T-helper 2 cell treated with Interferon-gamma antibody and Interleukin-4, amounts not matched to agents 5 μg/mL and 100 μg/mL, for 36 hours (primary cell): Measurements from ENCODE around the gene OR9I1.

Source experiments
- DNase-seq: peaks from one replicate; pipeline ENCODE4 v3.0.0; 2021; ENCODE audit warnings: low spot score
- H3K27ac Mint-ChIP-seq: one replicate; pipeline ENCODE4 v1.8.0; 2021; ENCODE audit warnings: mild to moderate bottlenecking, mixed read lengths
- H3K27me3 Mint-ChIP-seq: one replicate; pipeline ENCODE4 v1.8.0; 2021; ENCODE audit warnings: low read depth, mixed read lengths
- H3K36me3 Mint-ChIP-seq: one replicate; pipeline ENCODE4 v1.8.0; 2021; ENCODE audit warnings: low read depth, mixed read lengths
- H3K4me1 Mint-ChIP-seq: one replicate; pipeline ENCODE4 v1.8.0; 2021; ENCODE audit warnings: low read depth, mixed read lengths
- H3K4me3 Mint-ChIP-seq: one replicate; pipeline ENCODE4 v1.8.0; 2022; ENCODE audit warnings: mild to moderate bottlenecking, moderate library complexity, mixed read lengths
- H3K9me3 Mint-ChIP-seq: one replicate; pipeline ENCODE4 v1.8.0; 2021; ENCODE audit warnings: mixed read lengths

The OR9I1 gene, protein sequence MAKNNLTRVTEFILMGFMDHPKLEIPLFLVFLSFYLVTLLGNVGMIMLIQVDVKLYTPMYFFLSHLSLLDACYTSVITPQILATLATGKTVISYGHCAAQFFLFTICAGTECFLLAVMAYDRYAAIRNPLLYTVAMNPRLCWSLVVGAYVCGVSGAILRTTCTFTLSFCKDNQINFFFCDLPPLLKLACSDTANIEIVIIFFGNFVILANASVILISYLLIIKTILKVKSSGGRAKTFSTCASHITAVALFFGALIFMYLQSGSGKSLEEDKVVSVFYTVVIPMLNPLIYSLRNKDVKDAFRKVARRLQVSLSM

DNA sequence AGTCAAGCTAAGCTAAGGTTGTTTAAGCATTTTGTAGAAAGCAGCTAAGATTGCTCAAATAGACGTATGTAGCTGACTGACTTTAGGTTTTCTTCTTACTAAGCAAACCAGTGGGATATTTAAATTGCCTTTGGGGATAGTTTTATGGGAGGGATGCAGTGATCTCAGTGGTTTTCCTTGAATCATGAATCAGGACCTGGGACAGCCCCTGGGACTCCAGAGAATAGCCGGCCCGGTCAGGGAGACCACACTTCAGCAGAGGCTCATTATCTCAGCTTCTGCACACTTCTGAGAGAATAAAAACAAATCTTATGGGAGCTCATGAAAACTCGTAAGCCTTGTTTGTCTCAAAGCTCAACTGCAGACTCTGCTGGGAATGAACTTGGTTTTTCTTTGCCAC, at the start of gene OR9I1:
Gene OR9I1 (minus strand): TSS at position 62 of the 400 bp plus-strand sequence. CDS start 6,086 bp downstream, outside the sequence.
- Mint-ChIP-seq H3K27ac (no peak within 1 kb of the TSS), H3K36me3 (no peaks in the 10 kb centered on the region), H3K27me3 (no peaks in the 10 kb centered on the region), H3K4me3 (no peak within 1 kb of the TSS), H3K9me3 (no peaks in the 10 kb centered on the region), H3K4me1 (no peaks in the 10 kb centered on the region)
- no peak for DNase-seq

DNA sequence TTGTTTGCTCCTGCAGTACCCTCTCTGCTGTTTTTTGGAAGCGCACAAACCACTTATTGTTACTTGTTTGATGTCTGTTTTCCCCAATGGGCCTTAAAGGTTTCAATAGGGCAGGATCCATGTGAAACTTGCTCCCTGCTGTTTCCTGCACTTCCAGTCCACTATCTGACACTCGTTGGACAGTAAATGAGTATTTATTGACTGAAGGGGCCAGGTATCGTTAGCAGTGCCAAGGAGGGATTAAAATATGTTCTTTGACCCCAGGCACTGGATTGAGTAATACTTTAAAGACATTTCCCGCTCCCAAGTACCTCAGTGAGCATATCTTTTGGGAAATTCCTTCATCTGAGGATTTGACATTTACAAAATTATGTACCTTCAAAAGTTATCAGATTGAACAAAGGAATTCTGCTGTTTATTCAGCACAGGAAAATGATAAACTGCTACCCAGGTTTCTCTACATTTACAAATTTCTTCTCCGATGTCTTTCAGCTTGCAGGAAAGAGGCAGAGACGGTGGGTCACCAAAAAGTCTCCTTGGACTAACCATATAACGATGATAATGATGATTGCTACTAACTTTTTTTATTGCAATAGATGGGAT, 40.3 kb upstream of the OR9I1 start:
- DNase-seq, result no peak
- Mint-ChIP-seq H3K4me3 (no peak overlapping the region), H3K27ac (no peak overlapping the region), H3K36me3 (no peaks in the 10 kb centered on the region), H3K27me3 (peaks cover 3% of the 10 kb centered on the region), H3K9me3 (no peaks in the 10 kb centered on the region), H3K4me1 (no peaks in the 10 kb centered on the region)

DNA sequence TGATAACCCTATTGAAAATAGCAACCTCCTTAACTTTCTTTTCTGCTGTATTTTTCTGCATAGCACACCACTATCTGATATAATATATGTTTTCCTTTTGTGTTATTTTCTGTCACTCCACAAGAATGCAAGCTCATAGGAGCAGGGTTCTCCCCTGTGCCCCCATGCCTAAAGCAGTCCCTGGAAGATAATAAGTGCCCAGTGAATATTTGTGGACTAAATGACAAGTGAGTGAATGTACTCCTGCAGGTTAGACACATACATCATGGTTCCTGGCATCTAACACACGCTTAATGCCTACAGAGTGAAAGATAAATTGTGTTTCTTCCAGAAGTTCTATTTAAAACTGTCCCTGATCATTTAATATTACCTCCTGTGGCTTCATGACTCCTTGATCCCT, 39.7 kb upstream of the OR9I1 start:
- DNase-seq, result no peak
- Mint-ChIP-seq H3K36me3 (no peaks in the 10 kb centered on the region), H3K4me3 (no peak overlapping the region), H3K4me1 (no peaks in the 10 kb centered on the region), H3K27me3 (peaks cover 3% of the 10 kb centered on the region), H3K9me3 (no peaks in the 10 kb centered on the region), H3K27ac (no peak overlapping the region)

DNA sequence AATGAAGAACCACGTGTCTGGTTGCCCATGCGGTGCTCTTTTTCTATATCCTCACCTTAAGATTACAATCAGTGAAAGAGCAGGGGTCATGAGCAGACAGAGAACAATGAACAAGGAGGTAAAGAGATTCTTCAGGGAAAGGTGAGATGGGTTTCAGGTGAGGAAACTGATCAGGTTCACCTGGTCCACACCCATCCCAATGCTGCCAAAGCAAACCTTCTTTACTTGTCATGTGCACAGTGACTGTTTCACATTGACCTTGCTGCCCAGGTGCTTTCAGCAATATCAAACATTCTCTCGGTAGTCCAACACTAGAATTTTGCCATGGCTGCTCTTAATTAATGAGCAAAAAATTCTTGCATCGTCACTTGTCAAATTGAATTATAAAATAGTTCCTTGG, 39.1 kb upstream of the OR9I1 start:
- no peak for DNase-seq
- Mint-ChIP-seq H3K9me3 (no peaks in the 10 kb centered on the region), H3K4me3 (no peak overlapping the region), H3K36me3 (no peaks in the 10 kb centered on the region), H3K27ac (no peak overlapping the region), H3K27me3 (peaks cover 3% of the 10 kb centered on the region), H3K4me1 (no peaks in the 10 kb centered on the region)

DNA sequence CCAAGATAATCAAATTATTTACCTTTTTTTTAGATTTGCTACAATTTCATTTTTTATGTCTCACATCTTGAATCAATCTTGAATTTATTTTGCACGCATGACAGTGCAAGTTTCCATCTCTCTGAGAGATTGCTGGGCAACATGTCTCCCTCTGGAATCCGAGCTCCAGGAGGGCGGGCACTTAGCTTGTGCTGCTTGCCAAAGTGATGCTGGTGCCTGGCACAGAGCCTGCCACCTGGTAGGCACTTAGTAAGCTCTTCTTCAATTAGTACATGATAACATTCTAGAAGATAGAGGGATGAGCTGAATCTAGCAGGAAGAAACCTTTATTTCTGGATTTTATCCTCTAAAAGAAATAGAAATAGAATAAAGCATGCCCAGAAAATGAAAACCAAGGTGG, 27.5 kb upstream of the OR9I1 start:
- H3K9me3 Mint-ChIP-seq, result no peaks in the 10 kb centered on the region
- H3K36me3 Mint-ChIP-seq, result no peaks in the 10 kb centered on the region
- no peaks in the 10 kb centered on the region for H3K4me1 Mint-ChIP-seq
- no peak overlapping the region for H3K27ac Mint-ChIP-seq
- no peak overlapping the region for H3K4me3 Mint-ChIP-seq
- H3K27me3 Mint-ChIP-seq, result no peaks in the 10 kb centered on the region
- no peak for DNase-seq

DNA sequence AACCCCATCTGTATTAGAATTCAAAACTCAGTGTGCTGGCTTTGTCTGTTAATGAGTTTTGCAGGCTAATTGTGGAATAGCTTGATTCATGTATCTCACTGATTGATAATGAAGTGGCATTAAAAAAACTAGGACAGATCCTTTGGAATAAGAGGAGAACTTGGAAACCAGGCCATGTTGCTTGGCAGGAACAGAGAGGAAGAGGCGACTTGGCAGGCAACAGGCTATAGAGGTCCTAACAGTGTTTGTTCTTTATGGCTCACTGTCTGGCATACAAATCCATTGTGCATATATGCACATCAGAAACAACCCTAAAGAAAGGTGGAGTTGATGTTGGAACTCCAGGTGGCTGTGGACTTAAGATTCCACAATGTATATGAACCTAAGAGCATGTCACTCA, 17.4 kb upstream of the OR9I1 start:
- H3K4me1 Mint-ChIP-seq, result no peaks in the 10 kb centered on the region
- no peaks in the 10 kb centered on the region for H3K36me3 Mint-ChIP-seq
- H3K27me3 Mint-ChIP-seq, result peaks cover 2% of the 10 kb centered on the region
- no peak overlapping the region for H3K27ac Mint-ChIP-seq
- DNase-seq, result no peak
- H3K9me3 Mint-ChIP-seq, result peaks cover 4% of the 10 kb centered on the region
- H3K4me3 Mint-ChIP-seq, result no peak overlapping the region

DNA sequence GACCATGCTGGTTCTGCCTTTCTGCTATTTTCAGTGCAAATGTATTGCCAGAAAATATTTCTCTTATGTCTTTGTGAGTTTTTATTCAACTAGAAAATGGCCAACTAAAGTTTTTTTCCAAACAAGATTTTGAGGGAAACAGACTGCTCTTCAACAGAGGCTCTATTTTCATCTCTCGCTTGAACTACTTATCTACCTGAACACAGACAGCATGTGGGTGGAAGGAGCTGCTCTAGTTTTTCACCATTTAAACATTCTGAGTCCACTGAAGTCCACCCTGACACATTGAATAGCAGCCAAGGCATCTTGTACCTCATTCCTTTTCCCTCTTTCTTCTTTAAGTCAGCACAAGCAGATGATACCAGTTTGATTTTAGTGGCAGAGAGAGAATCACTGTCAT, 9.8 kb upstream of the OR9I1 start:
- Mint-ChIP-seq H3K27ac (no peak overlapping the region), H3K27me3 (no peaks in the 10 kb centered on the region), H3K4me1 (no peaks in the 10 kb centered on the region), H3K4me3 (no peak overlapping the region), H3K9me3 (peaks cover 4% of the 10 kb centered on the region), H3K36me3 (no peaks in the 10 kb centered on the region)
- no peak for DNase-seq

DNA sequence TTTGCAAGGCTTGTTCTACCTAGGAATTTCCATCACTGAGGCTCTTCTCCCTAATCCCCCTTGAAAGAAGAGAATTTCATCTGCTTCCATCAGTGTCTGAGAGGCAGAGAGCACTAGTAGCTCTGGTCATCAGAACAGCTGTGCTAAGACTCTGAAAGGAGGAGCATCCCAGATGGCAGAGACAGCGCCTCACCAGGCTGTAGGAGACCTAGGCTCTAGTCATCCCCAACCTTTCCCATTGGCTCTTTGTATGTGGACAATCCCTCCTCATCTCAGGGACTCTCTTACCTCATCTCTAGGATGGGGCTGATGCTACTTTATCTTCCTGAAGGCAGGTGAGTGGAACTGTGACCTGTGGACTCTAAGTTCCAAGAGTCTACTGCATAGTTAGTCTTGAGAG, 8.8 kb upstream of the OR9I1 start:
- H3K27ac Mint-ChIP-seq, result no peak overlapping the region
- H3K27me3 Mint-ChIP-seq, result no peaks in the 10 kb centered on the region
- H3K36me3 Mint-ChIP-seq, result no peaks in the 10 kb centered on the region
- H3K9me3 Mint-ChIP-seq, result peaks cover 4% of the 10 kb centered on the region
- H3K4me1 Mint-ChIP-seq, result no peaks in the 10 kb centered on the region
- no peak overlapping the region for H3K4me3 Mint-ChIP-seq
- no peak for DNase-seq

DNA sequence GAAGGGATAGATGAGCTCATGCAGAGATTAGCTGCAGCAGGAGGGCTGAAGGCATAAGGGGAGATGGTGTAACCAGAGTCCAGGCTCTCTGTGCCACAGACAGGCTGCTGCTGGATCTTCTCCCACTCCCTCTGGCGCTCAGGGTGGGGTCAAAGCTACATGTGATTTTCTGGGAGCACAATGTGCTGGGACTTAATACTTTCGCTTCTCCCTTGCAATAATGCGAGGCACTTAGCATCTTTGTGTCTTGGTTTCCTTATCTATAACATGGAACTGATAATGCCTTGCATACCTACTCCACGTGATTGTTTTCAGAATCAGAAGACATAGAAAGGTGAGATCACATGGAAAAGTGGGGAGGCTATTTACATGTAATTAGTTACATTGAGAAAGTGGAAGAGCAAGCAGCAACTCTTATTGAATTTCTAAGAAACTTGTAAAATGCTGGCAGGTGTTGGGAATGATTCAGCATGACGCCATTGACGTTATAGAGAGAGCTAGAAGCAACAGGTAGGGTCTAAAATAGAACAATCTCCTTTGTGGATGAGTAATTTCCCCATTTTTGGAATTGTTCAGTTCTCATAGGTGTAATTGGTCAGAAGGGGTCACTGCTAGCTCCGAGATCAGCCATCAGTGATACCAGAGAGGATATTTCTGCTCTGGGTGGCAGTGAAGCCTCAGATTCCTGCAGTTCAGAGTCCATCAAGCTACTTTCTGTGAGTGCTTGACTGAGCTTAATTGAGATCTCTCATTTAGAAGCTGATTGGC, 8.2 kb upstream of the OR9I1 start:
- DNase-seq, result no peak
- Mint-ChIP-seq H3K4me1 (no peaks in the 10 kb centered on the region), H3K4me3 (no peak overlapping the region), H3K9me3 (no peaks in the 10 kb centered on the region), H3K27ac (no peak overlapping the region), H3K27me3 (no peaks in the 10 kb centered on the region), H3K36me3 (no peaks in the 10 kb centered on the region)

DNA sequence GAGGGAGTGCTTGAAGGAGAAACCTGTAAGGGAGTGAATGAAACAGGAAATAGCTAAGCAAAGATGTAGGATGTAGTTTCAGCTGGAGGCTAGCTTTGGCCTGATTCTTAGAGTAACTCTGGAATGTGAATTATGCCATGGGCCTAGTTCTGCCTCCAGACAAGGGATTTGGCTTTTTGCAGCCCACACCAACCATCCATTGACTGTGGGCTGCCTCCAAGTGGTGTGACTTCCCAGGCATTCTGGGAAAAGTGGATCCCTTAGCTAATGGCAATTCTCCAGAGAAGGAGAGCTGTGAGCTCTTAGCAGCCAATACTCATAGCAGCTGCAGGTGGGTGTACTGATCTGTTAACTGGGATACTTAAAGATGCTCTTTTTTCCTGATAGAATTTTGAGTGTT, 2.0 kb upstream of the OR9I1 start:
- DNase-seq, result no peak
- no peaks in the 10 kb centered on the region for H3K9me3 Mint-ChIP-seq
- H3K36me3 Mint-ChIP-seq, result no peaks in the 10 kb centered on the region
- H3K4me3 Mint-ChIP-seq, result no peak overlapping the region
- H3K27me3 Mint-ChIP-seq, result no peaks in the 10 kb centered on the region
- no peaks in the 10 kb centered on the region for H3K4me1 Mint-ChIP-seq
- H3K27ac Mint-ChIP-seq, result no peak overlapping the region

DNA sequence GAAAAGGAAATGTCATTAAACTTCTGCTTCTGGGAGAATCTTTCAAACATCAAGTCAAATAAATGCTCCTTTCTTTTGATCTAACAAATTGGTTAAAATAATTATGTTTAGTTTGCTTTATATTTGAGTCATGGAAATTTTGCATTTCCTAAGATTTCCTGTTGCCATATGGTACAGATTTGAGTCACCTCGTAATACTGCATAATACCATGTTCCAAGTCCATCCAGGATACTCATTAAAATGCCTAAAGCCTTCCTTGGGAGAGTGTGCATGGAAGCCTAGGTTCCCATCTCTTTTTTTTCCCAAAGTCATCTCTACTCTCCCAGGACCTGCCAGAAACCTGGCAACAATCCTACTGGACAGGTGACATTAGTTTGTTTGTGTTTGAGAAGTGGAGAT, 4.2 kb downstream of the OR9I1 start:
- H3K9me3 Mint-ChIP-seq, result no peaks in the 10 kb centered on the region
- no peaks in the 10 kb centered on the region for H3K36me3 Mint-ChIP-seq
- no peak overlapping the region for H3K27ac Mint-ChIP-seq
- no peaks in the 10 kb centered on the region for H3K4me1 Mint-ChIP-seq
- no peaks in the 10 kb centered on the region for H3K27me3 Mint-ChIP-seq
- no peak overlapping the region for H3K4me3 Mint-ChIP-seq
- no peak for DNase-seq

DNA sequence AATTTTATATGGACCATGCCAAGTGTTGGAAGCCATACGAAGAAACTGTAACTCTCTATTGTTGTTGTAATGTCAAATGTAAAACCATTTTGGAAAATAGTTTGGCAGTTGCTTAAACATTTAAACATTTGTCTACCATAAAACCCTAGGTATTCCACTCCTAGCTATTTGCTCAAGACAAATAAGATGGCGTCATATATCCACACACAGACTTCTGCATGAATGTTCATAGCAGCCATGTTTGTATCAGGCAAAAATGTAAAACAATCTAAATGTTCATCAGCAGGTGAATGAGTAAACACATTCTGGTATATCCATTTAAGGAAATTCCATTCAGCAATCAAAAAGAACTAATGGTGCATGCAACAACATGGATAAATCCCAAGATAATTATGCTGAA, 27.9 kb downstream of the OR9I1 start:
- H3K27ac Mint-ChIP-seq, result no peak overlapping the region
- no peak overlapping the region for H3K4me3 Mint-ChIP-seq
- no peaks in the 10 kb centered on the region for H3K27me3 Mint-ChIP-seq
- no peaks in the 10 kb centered on the region for H3K36me3 Mint-ChIP-seq
- peaks cover 9% of the 10 kb centered on the region for H3K9me3 Mint-ChIP-seq
- no peaks in the 10 kb centered on the region for H3K4me1 Mint-ChIP-seq
- DNase-seq, result no peak

DNA sequence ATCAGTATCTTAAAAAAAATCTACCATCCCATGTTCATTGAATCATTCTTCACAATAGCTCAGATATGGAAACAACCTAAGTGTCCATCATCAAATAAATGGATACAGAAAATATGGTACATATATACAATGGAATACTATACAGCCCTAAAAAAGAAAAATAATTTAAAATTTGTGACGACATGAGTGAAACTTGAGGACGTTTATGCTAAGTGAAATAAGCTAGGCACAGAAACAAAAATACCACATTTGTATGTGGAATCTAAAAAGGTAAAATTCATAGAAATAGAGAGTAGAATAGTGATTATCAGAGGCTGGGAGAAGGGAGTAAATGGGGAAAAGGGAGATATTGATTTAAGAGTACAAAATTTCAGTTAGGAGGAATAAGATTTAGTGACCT, 38.8 kb downstream of the OR9I1 start:
- Mint-ChIP-seq H3K27ac (no peak overlapping the region), H3K36me3 (no peaks in the 10 kb centered on the region), H3K27me3 (no peaks in the 10 kb centered on the region), H3K4me3 (no peak overlapping the region), H3K4me1 (no peaks in the 10 kb centered on the region), H3K9me3 (peaks cover 11% of the 10 kb centered on the region)
- no peak for DNase-seq

DNA sequence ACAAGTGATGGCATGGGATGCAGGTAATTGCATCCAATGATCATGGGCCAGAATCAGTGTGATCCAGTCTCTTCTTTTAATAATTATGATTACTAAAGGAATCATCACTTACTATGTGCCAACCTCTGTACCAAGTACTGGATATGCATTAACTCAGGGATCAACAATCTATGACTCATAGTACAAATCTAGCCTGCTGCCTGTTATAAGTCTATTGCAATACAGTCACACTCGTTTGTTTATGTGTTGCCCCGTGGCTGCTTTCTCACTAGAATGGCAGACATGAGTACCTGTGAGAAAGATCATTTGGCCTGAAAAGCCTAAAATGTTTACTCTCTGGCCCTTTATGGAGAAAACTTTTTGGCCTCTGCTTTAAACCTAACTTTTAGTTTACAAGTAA, 49.5 kb downstream of the OR9I1 start:
- no peak overlapping the region for H3K27ac Mint-ChIP-seq
- no peaks in the 10 kb centered on the region for H3K36me3 Mint-ChIP-seq
- no peaks in the 10 kb centered on the region for H3K27me3 Mint-ChIP-seq
- H3K4me3 Mint-ChIP-seq, result no peak overlapping the region
- H3K9me3 Mint-ChIP-seq, result no peaks in the 10 kb centered on the region
- no peaks in the 10 kb centered on the region for H3K4me1 Mint-ChIP-seq
- no peak for DNase-seq
